Upper lobe of left lung (tissue), 4 donors: ENCODE results near the gene IGSF21.

Experiments used
- CTCF ChIP-seq, 6 experiments: fragments of 450-650 bp in 4 of 6; fragments of 200-600 bp in 2 of 6; sonication (generic) in 2 of 6; IDR thresholded peaks; one replicate each; pipeline ENCODE4 v1.5.1; 2016 to 2019; ENCODE audit warnings: antibody characterized with exemption in 6 of 6
- POLR2A ChIP-seq, 4 donors: fragments of 450-650 bp; IDR thresholded peaks; one replicate each; pipeline ENCODE4 v1.5.1; 2016 to 2017; ENCODE audit warnings: antibody characterized with exemption in 4 of 4, mild to moderate bottlenecking in 2 of 4

- TF ChIP-seq CTCF (IDR thresholded peaks at IDR 0.05), result no peak
- no peak for TF ChIP-seq POLR2A (IDR thresholded peaks at IDR 0.05)
Measured at GRCh38 chr1:18414321-18414720, 306.7 kb downstream of the IGSF21 start.
